GM19455 (cell line): ENCODE data around the gene BEGAIN.

Experiments used
- ATAC-seq: cut with Tn5 transposase; IDR thresholded peaks from one replicate; pipeline ENCODE4 v1.9.1; 2021; ENCODE audit not compliant: unreplicated experiment

Gene BEGAIN

GRCh38 chr14:100584056-100585031, 2.9 kb downstream of the BEGAIN start:
- ATAC-seq: no peak

GRCh38 chr14:100583245-100583644, 4.0 kb downstream of the BEGAIN start:
- ATAC-seq: no peak

GRCh38 chr14:100582496-100583165, 4.6 kb downstream of the BEGAIN start:
- ATAC-seq: no peak

DNA sequence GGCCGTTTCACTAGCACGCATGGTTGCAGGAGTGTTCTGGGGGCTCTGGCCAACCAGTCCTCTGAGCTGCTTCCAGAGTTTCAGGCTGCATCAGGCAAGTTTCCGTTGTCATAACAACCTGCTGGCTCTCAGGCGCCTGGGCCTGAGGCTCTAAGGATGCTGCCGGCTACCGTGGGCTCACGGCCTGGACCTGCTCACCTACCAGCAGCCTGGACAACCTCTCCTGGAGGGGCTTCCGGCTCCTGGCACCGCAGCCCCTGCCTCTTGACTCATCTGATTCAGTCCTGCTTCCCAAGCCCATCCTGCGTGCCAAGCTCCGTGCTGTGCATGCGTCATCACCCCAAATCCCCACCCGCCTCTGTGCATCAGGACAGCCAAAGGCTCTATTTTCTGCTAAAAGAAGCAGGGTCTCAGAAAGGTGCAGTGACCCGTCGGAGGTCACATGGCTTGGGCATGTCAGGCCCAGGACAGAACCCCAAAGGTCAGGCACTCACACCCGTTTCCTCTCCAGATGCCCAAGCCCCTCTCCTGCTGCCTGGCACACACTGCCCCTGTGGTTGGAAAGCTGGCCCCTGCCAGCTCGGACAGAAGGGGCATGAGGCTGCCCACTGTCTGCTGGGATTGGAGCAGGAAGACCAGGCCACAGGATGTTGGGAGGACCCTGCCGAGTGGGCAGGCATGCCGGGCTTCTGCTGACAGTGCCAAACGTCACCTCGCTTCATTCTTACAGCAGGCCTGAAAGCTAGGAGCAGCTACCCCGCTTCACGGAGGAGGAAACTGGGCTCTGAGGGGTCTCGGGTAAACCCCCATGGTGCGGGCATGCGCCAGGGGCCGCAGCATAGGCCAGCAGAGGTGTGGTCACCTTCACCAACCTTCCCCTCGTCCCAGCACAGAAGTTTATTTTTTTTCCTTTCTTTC, 5.7 kb downstream of the BEGAIN start:
- ATAC-seq: no peak

DNA sequence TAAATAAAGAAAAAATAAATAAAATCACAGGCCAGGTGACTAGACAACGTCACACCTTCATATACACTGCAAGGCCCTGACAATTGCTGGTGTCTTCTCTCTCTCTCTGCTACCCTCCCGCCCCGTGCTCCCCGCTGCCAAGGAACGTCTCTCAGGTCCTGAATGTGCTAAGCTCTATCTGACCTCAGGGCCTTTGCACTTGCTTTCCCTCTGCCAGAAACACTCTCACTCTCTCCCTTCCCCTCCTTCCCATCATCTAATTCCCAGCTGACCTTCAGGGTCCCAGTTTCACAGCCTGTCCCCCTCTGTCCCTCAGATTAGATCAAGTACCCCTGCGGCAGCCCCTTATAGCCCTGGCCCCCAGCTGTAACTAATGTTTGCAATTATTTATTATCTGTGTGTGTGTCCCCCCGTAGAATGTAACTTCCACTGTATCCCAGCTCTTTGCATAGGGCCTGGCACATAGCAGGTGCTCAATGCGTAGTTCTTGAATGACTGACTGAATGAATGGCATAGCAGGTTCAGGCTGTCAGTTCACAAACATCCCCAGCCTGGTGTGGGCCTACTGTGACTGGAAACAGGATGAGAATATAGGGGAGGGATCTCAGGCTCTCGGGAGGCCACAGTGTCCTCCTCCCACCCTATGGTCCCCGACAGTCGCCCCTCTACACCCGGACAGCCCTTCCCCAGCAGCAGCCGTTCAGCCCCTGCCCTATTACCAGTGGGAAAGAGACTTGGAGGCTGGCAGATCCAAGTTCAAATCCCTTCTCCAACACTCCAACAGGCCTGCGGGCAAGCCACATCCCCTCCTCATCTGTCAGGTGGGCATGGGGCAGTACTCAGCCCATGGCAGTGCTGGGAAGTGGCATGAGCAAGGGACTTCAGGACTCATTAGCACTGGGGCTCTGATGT, 6.6 kb downstream of the BEGAIN start:
- no peak for ATAC-seq

- no peak for ATAC-seq
Observed at GRCh38 chr14:100578552-100578951, 8.7 kb downstream of the BEGAIN start.

- ATAC-seq: no peak
Observed at GRCh38 chr14:100577986-100578431, 9.2 kb downstream of the BEGAIN start.

DNA sequence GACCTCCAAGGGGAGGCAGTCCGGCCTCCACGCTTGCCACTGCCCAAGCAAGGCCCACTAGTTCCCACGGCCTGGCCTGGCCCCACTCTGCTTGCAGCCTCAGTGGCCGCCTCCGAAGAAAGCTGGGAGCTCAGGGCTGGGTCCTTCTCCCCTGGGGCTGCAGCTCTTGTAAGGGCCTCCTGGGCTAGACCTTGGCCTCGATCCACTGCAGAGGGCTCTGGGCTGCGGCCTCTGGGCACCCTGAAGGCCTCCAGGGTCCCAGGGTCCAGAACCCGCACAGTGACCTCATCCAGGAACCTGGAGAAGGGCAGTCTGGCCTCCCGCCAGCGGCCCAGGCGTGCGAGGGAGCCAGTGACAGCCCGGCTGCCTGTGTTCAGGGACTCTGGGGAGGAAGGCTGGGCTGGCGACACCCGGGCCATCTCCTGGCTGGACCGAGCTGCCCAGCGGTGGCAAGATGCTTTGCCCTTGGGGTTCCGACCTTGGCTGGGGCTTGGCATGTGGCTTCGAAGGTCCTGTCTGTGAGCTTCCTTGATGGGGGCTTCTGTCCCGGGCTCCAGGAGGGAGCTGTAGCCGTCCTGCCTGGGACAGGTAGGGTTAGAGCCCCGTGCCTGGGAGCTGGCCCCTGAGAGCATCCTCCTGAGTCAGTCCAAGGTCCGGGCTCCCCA, 9.8 kb downstream of the BEGAIN start:
- no peak for ATAC-seq

GRCh38 chr14:100576091-100577085, 10.8 kb downstream of the BEGAIN start:
- no peak for ATAC-seq

DNA sequence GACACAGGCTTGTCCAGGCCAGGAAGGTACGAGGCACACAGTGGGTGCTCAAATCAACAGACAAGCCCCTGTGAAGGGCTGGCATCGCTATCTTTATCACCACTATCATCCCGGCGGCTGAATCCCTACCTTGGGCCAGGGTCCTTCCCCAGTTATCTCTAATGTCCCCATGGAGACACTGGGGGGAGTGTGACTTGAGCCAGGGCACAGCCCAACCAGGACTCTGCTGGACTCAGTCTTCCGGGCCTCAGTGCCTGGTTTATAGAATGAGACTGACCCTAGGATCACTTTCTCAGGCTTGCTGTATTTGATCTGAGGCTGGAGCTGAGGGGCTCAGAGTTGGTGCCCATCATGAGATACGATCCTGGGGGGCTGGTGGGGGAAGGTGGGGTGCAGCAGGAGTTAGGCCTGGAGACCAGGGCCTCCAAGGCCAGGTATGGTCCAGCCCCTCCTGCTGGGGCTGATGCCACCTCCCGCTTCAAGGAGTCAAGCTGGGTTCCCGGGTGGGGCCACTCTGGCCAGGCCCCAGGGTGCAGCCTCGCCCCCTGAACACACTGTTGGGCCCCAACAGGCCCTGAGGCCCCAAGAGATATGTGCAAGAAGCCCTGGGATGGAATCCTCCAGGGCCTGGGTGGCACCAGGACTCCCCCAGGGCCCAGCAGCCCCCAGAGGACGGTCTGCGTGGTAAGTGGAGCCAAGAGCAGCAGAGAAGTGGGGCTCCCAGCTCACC, 11.8 kb downstream of the BEGAIN start:
- no peak for ATAC-seq

DNA sequence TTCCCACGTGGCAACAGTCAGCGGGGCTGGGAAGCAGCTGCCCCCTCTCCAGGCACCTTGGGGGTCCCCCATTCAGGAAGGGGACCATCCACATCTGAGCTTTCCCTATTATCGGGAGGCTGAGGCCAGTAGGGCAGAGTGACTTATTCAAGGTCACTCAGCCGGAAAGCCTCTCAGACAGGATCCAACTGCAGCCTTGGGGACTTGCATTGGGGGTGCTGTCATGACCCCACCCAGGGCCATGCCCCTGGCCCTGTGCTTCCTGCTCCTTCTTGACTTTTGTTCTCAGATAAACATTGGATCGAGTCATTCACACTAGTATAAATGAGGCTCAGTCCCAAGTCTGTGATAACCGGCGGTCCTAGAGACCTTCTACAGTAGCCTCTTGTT, 12.6 kb downstream of the BEGAIN start:
- no peak for ATAC-seq

- no peak for ATAC-seq
Observed at GRCh38 chr14:100573757-100574641, 13.2 kb downstream of the BEGAIN start.

GRCh38 chr14:100573002-100573756, 14.0 kb downstream of the BEGAIN start:
- no peak for ATAC-seq

DNA sequence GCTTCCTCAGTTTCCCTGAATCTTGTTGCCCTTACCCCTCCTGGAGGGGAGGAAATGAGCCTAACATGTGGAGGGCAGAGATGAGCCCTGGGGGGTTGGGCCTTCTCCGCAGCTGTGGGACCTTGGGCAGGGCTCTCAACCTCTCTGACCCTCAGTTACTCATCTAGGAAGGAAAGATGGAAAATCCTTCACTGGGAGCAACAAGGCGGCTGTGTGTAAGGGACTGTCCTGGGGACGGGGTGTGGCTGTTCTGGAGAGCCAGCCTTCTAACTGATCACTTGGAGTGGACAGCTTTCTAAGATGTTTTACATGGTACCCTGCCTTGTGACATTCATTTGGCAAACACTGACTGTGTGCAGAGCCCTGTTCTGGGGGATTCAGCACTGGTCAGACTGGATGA, 14.7 kb downstream of the BEGAIN start:
- ATAC-seq: no peak

DNA sequence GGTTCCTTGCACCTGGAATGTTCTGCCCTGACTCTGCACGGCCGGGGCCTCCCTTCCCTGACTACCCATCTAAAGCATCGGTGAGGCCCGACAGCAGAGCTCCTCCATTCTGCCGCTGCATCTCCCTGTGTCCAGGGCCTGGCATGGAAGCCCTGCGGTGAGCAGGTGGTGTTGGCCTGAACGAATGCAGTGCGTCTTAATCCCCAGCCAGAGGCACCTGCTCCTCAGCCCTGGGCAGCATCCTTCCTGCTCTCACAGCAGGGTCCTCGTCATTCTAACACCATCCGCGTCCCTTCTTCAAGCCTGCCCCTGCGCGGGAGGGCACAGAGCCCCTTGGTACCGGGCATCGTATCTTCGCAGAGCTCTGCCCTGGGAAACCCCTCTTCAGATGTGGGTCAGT, 15.4 kb downstream of the BEGAIN start:
- ATAC-seq: no peak
